VCaP (cell line): ENCODE data around the gene BCAS3.

Experiments
- H3K27ac ChIP-seq: fragments of 450-650 bp; 2 replicates; pipeline ENCODE4 v1.5.1; 2017
- TF ChIP-seq, protein P1 (sequence below): fragments of 450-650 bp; conservative IDR thresholded peaks from 2 replicates; pipeline ENCODE4 v1.5.1; 2017; ENCODE audit warnings: mild to moderate bottlenecking, moderate library complexity

The BCAS3 gene

GRCh38 chr17:61167075-61167474, 489.4 kb downstream of the BCAS3 start:
- TF ChIP-seq, protein P1, sequence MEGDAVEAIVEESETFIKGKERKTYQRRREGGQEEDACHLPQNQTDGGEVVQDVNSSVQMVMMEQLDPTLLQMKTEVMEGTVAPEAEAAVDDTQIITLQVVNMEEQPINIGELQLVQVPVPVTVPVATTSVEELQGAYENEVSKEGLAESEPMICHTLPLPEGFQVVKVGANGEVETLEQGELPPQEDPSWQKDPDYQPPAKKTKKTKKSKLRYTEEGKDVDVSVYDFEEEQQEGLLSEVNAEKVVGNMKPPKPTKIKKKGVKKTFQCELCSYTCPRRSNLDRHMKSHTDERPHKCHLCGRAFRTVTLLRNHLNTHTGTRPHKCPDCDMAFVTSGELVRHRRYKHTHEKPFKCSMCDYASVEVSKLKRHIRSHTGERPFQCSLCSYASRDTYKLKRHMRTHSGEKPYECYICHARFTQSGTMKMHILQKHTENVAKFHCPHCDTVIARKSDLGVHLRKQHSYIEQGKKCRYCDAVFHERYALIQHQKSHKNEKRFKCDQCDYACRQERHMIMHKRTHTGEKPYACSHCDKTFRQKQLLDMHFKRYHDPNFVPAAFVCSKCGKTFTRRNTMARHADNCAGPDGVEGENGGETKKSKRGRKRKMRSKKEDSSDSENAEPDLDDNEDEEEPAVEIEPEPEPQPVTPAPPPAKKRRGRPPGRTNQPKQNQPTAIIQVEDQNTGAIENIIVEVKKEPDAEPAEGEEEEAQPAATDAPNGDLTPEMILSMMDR = no peak

DNA sequence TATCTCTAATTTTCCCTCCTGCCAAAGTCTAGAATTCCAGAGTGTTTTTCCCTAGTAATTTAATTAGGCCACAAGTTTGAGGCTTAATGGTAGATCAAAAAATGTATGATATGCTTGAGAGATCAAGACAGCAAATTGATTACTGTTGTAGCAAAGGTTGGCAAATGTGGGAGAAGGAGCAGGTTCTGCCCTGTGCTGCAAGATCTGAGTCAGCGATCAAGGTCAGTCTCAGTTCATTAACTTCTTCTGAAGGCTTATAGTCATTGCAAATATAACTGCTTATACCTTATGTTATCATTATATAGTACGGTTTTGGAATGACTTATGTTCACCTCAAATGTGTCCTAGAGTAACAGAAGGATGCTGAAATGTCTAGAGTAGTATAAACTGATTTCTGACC, 490.9 kb downstream of the BCAS3 start:
- TF ChIP-seq, protein P1 = no peak
- no peak overlapping the region for H3K27ac ChIP-seq

More at GRCh38 chr17:61167075-61167474, 489.4 kb downstream of the BCAS3 start:
- H3K27ac ChIP-seq = no peak overlapping the region

- no peak overlapping the region for H3K27ac ChIP-seq
- TF ChIP-seq, protein P1 = no peak
Observed at GRCh38 chr17:61174310-61174709, 496.7 kb downstream of the BCAS3 start.

DNA sequence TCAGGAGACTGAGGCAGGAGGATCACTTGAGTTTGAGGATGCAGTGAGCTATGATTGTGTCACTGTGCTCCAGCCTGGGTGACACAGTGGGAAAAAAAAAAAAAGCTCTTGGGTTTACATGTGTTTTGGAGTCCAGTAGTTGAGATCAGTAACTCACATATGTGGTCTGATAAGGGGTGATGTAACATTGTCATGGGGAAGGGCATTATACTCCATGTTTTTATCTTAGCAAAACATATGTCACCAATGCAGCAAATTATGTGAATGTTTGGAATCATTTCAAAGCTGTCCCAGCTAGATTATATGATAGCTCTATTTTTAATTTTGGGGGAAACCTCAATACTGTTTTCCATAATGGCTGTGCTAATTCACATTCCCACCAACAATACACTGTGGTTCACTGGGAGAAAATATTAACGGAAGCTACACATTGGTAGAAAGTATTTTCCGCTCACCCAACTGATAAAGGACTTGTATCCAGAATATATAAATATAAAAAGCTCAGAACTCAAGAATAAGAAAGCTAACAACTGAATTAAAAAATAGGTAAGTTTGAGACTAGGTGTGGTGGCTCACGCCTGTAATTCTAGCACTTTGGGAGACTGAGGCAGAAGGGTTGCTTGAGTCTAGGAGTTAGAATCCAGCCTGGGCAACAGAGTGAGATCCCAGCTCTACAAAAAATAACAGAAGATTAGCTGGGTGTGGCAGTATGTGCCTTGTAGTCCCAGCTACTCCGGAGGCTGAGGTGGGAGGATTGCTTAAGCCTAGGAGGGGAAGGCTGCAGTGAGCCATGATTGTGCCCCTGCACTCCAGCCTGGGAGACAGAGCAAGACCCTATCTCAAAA, 497.9 kb downstream of the BCAS3 start:
- H3K27ac ChIP-seq = no peak overlapping the region

GRCh38 chr17:61177351-61177750, 499.7 kb downstream of the BCAS3 start:
- TF ChIP-seq, protein P1 = no peak
- H3K27ac ChIP-seq = no peak overlapping the region

More for the DNA sequence above, 497.9 kb downstream of the BCAS3 start:
- TF ChIP-seq, protein P1 = no peak

GRCh38 chr17:61178284-61178683, 500.6 kb downstream of the BCAS3 start:
- TF ChIP-seq, protein P1 = no peak
- no peak overlapping the region for H3K27ac ChIP-seq

GRCh38 chr17:61179380-61179806, 501.7 kb downstream of the BCAS3 start:
- no peak overlapping the region for H3K27ac ChIP-seq
- TF ChIP-seq, protein P1 = no peak
